HK-2 (cell line): Measurements from ENCODE around the gene PTPRQ.

ENCODE experiments used
- DNase-seq: peaks from one replicate; pipeline ENCODE4 v3.0.0-alpha.2; 2018; ENCODE audit not compliant: unreplicated experiment

The PTPRQ gene

DNA sequence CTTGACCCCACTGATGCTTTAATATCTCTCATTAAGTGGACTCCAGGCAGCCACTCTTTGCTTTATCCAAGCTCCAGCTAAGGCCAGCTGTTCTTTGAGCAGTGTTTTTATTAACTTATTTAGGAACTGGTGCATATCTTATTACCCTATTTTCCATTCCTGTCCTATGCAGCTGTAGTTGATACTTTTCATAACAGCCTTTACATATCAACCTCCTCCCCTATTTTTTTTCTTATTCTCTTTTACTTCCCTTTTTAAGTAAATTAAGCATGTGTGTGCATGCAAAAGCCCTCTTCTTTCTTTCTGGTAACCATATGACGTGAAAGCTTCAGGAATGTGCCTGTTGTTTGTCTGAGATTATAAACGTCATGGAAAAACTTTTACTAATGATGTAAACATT lies 121.2 kb downstream of the PTPRQ start:
- no peak for DNase-seq

DNA sequence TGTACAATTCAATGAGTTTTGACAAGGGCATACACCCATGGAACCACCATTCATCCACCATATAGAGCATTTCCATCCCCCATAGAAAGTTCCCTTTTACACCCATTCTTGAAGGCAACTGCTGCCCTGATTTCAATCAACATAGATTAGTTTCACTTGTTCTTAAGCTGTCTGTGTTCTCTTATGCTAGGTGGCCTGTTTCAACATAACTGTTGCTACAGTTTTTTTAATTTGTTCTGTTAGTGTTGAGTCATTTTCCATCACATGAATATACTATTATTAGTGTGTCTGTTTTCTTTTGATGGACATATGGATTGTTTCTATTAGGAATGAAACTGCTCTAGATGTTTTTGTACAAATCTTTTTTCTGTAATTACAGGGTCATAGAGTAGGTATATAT lies 123.4 kb downstream of the PTPRQ start:
- DNase-seq = no peak

DNA sequence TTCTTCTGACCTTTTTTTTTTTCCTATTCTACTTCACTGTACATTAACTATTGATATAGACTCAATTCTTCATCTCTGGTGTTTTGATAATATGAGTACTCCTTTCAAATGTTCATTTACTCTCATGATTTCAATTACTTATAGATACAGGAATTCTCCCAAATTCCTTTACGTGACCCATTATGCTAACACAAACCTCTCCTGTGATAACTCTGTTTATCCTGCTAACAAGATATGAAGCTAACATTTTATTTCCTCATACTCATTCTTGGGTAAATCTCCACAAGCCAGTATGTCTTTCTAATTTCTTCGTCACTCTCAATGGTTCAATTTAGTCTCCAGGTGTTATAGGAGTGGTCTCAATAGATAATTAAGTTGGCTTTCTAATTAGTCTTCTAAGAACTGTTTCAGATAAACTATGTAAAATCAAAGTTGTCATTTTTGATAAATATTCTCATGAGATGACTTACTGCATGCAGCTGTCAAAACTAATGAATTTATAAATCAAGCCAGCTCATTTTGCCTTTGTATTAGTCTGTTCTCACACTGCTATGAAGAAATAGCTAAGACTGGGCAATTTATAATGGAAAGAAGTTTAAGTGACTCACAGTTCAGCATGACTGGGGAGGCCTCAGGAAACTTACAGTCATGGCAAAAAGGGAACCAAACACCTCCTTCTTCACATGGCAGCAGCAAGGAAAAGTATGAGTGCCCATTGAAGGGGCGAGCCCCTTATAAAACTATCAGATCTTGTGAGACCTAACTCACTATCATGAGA lies 132.8 kb downstream of the PTPRQ start:
- no peak for DNase-seq

DNA sequence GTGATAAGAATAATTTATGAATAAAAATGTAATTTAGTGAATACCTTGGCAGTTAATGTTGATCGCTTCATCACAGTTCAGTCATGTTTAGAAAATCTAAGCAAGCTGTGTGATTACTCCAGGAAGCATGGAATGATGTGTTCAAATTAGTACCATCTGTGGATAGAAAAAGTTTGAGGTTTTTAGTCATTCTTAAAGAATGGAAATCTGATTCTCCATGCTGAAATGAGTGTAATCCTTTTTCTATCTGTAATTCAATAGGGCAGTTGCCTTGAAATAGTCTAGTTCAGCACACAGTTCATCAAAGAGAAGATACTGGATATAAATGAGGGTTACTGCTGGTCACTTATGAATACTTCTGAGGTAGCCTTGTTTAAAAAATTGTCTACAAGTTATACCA lies 136.2 kb downstream of the PTPRQ start:
- no peak for DNase-seq

DNA sequence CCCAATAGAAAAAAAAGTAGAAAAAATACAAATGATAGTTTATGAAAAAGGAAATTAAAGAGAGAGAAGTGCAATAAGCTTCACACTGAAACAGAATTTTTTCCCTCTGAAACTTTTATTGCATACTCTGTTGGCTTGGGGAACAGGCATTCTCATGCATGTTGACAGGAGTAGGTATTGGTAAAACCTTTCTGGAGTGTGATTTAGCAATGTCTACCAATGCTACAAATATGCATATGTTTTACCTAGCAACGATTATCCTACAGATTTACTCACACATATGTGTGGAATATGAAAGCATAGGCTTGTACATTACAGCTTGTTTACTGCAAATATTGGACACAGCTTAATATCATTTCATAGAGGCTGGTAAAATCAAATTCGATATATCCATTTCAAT lies 137.7 kb downstream of the PTPRQ start:
- DNase-seq = no peak

DNA sequence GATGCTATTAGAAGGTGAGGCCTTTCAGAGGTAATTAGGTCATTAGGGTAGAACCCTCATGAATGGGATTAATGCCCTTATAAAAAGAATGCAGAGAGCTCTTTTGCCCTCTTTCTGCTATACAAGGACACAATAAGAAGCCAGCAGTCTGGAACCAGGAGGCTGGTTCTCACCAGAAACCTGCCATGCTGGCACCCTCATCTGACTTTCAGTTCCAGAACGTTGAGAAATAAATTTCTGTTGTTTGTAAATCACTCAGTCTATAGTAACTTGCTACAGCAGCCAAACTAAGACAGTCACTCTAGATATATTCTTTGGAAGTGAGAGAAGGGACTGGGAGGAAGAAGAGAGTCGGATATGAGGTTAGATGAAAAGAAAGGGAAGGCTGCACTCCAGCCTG lies 138.4 kb downstream of the PTPRQ start:
- DNase-seq = no peak

DNA sequence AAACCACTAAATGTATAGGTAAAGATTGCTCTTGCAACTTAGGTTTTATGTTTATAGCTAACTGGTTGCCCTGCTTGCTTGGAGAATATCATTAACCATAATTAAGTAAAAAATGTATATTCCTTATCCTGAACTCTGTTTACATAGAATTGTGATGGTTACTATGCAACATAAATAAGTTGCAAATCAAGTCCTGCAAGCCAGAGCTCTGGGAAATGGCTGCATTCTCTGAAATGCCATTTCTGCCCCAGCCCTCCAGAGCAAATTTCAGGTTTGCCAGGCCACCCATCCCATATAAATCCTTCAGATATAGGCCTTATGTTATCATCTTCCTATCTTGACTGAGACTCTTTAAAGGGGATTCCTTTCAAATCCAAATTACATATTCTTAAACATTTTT lies 145.0 kb downstream of the PTPRQ start:
- DNase-seq = no peak

DNA sequence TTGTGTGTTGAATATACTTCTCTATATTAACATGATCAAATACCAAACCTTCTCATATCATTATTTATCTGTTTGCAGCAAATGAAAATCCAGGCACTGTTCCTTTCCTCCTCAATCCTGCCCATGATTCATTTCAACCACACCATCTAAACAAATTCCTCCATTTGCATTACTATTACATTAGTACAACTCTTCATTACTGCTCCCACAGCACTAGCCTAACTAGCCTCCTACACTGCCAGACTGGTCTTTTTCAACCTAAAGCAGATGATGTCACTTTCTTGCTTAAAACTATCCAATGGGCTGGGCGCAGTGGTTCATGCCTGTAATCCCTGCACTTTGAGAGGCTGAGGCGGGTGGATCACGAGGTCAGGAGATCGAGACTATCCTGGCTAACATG lies 146.1 kb downstream of the PTPRQ start:
- no peak for DNase-seq

DNA sequence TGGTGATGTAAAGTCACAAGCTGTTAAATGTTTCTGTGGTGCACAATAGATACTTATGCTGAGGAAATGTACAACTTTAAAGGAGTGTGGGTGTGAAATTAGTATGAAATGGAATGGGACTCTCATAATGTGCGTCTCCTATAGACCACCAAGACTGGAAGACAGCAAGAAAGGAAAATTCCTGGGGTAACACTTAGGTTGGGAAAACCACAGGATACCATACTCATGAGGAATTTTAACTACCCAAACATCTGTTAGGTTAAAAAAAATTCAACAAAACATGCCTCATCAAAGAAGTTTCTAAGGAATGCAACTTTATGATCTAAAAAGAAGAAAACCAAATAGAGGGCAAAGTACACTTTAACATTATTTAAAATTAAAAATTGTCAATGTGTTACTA lies 149.7 kb downstream of the PTPRQ start:
- DNase-seq = no peak

DNA sequence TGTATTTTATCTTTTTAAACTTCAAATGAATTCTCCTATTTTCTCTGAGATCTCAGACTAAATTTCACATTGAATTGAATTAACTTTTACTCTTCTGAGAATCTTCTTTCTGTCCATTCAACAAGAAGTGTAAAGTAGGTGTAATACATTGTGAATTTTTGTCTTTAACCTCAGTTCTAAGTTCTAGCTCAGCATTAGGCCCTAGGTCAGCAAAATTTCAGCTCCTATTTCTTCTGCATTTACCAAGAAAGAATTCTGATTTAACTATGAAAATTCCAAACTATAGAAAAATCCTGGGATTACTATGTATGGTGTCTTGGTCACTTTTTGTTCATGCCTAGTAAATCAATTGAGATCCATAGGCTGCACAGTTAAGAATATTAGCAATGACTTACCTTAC lies 152.5 kb downstream of the PTPRQ start:
- DNase-seq = no peak

DNA sequence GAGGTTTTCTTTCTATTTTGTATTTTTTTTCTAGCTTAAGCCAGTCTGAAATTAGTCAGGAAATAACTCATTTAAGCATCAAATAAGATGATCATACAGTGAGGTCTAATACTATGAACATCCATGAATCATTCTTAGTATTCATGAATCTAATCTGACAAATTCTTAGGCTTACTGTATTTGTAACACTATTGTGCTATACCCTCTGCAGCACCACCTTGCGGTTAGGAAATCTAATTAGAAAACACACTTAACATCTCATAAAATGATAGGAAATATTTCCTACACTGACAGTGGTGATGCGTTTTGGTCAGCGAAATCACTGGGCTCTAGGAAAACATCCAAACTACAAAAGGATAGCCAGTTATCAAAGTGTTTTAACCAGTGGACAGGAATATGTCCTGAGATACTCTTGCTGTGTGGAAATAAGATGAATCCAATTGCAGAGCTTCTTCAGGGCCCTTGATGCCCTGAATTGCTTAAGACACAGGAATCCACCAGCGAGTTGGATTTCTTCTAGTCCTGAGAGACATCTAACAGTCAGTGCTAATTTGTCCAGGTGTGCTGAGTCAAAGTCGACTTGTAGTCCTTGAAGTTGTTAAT lies 154.1 kb downstream of the PTPRQ start:
- no peak for DNase-seq

DNA sequence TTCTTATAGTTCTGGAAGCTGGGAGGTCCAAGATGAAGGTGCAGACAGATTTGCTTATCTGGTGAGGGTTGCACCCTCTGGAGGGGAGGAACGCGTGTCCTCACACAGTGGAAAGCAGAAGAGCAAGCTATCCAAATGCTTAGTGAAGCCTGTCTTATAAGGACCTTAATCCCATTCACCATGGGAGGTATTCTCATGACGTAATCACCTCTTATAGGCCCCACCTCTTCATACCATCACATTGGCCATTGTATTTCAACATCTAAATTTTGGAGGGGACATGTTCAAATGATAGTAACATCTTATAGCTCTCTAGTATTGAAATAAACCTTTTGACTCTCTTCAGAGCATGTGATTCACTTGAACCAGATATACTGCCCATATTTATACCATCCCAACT lies 158.4 kb downstream of the PTPRQ start:
- no peak for DNase-seq

DNA sequence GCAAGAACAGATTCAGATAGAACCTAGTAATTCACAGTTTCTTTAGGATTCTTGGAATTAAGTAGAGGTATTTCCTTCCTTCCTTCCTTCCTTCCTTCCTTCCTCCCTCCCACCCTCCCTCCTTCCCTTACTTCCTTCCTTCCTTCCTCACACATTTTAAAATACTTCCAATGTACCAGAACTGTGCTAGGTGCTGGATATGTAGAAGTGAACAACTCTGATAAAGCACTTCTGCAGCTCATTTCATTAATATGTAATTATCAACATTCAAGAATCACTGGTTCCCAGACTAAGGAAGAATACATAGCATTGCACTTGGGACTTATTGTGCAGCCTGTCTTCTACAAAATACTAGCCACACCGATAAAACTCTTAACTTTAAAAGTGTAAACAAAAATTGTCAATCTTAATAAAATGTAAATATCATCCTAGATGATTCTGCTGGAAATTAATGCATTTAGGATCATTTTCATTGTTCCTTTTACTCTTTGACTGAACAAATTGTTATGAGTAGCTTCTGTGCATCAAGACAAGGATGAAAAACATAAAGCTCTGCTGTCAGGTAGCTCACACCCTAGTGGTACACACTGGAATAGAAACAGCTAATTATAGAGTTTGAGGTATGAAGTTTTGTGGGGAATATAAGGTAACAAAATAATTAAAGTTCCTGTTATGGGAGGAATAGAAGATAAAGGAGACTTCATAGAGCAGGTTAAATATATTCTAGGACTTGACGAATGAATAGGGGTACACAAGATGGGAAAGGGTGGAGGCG lies 163.5 kb downstream of the PTPRQ start:
- DNase-seq = no peak

DNA sequence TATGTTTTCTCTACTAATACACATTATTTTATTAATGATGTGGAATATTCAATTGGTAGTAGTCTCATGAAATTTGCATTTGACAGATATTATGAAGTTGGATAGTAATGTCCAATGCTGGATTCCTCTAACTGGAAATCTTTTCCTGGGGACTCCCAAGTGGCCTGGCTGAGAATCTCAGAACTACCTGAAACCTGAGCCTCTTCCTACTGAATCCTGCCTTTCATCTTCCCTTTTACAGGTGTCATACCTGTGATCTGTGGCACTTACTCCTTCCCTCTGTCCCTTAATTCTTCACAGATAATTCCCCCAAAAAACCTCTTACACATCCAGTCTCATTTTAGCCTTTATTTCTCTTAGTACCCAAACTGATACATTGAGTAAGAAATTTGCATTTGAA lies 173.7 kb downstream of the PTPRQ start:
- no peak for DNase-seq

DNA sequence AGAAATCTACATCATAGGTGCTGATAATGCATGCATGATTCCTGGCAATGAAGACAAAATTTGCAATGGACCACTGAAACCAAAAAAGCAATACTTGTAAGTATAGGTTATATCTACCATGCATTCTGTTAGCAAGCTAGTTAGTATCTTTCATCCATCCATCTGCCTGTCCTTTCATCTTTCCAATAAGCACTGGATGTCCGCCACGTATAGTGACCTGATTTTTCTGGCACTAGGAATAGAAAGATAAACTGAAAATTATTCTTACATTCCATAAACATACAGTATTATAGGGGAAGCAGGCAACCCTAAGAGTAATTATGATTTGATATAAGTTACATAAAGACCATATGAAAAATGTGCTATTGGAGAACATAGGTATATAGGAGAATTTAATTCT lies 176.2 kb downstream of the PTPRQ start:
- no peak for DNase-seq

DNA sequence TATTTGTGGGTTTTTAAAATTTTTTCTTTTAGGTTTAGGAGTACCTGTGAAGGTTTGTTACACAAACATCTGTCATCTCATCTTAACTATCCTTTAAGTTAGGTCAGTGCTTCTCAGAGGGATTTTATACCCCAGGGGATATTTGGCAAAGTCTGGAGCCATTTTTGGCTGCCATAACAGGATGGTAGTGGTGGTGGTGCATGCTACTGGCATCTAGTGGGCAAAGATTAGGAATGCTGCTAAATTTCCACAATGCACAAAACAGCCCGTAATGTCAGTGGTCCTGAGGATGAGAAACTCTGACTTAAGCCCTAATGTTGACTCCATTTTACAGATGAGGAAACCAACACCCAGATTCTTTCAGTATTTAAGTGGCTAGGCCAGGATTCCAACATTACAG lies 178.2 kb downstream of the PTPRQ start:
- DNase-seq = peak; percentile 7

DNA sequence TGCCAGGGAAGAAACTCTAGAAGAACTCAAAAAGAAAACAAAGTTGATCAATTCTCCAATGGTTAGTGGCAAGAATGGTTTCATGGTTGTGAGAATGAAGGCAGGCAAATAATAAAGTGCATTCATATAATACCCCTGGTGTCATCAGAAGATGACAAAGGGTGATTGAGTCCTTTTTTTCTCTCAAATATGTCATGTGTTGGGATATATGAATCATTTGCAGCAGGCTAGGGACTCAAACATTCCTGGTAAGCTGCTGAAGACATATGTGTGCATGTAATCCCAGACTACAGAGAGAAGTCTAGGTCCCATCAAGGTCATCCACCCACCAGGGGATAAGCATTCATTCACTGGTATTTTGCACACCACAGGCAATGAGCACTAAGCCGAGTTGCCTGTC lies 181.0 kb downstream of the PTPRQ start:
- no peak for DNase-seq

DNA sequence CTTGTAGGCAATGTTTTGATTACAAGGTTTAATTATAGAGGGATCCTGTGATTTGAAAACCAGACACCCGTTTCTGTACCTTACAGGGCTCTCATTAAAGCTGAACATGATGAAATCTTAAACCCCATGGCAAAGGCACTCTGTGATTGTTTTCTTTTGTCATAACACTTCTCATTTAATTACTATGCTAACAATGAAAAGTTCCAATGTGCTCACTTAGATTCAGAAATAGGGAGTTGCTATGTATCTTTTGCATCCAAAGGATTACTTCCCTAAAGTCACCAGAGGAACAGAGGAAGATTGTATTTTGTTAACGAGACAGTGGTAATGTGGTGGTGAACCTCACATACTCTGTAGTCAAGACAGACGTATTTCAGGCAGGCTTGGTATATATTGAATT lies 181.9 kb downstream of the PTPRQ start:
- DNase-seq = no peak

DNA sequence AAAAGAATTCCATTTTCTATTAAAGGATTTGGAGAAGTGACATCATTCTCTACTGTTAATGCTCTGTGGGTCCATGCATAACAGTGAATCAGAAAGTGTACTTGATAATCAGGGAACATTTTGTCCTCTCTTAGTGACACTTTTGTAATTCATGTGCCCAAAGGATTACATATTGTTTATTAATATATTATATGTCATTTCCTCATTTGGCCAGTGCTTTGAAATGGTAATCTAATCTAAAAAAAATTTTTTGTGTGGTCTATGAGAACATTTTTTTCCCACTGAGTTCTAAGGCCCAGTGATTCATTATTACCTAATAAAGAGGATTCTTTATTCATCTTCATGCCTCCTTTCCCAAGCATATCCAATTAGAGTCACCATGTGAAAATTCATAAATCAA lies 183.7 kb downstream of the PTPRQ start:
- no peak for DNase-seq

DNA sequence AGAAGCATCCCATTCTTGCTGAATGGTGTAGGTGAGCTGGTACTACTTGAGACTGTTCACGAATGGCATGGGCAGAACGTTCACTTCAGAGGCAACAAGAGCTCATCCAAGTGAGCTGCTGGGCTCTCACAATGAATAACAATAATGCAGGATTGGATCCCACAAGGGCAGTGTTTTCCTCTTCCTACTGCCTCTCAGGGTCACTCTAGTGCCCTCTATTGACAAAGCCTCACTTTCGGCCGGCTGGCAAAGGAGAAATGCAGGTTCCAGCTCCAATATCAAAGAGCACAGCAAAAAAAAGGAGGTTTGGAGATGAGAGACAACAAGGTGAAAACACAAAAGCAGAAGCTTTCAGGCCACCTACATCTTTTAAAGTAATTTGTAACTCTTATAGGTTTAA lies 188.8 kb downstream of the PTPRQ start:
- no peak for DNase-seq

DNA sequence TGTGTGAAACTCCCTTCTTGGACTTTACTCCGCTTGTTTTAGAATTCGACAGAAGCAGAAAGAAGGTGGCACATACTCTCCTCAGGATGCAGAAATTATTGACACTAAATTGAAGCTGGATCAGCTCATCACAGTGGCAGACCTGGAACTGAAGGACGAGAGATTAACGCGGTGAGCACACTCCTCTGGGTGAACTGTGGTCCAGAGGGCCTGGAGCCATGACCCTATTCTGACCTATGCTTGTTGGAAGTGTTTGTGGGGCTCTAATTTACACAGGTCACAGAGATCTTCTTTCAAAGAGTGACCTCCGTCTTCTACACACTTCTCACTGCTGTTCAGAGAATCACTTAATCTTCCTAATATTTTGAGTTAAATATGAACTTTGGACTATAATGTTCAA lies 190.9 kb downstream of the PTPRQ start:
- no peak for DNase-seq

DNA sequence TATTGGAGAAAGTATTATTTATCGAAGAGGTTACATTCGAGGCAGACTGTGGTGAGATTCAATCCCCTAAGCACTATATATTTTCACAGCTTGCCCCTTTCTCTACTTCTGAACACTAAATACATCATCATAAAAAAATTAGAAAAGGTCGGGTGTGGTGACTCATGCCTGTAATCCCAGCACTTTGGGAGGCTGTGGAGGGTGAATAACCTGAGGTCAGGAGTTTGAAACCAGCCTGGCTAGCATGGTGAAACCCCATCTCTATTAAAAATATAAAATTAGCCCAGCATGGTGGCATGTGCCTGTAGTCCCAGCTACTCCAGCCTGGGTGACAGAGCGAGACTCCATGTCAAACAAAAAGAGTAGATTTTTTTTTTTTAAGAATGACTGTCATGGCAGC lies 192.8 kb downstream of the PTPRQ start:
- no peak for DNase-seq

DNA sequence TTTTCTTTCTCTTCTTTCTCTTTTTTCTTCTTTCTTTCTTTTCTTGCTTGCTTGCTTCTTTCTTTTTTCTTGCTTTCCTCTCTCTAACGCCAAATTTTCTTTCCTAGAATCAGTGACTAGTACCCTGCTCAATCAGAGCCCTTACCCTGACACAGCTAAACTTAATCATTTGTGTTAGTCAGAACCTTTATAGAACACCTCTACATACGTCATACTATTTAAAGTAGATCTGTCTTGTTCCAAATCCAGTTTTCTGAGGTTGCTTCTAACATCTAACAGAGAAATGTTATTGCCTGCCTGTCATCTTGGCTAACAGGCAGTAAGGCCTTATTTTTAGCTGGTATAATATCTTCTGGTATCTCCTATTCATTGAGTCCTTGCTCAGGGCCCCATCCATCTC lies 197.9 kb downstream of the PTPRQ start:
- no peak for DNase-seq
